GM15510 (cell line): ENCODE results near the gene FXYD2.

ENCODE experiments used
- POLR2A ChIP-seq: IDR thresholded peaks from 3 replicates; pipeline ENCODE4 v1.6.1; 2011; ENCODE audit warnings: borderline replicate concordance; ENCODE audit not compliant: insufficient read length; ENCODE audit errors: extremely low read depth

FXYD2 gene

GRCh38 chr11:117824571-117825537, at the start of gene FXYD2:
TSS of gene FXYD2 (minus strand) at chr11:117824744. CDS start at chr11:117824678, 66 bp downstream.
- no peak for TF ChIP-seq POLR2A

- TF ChIP-seq POLR2A = no peak
Measured at GRCh38 chr11:117873828-117874125, 49.2 kb upstream of the FXYD2 start.

- TF ChIP-seq POLR2A = no peak
Measured at GRCh38 chr11:117872975-117873827, 48.7 kb upstream of the FXYD2 start.

GRCh38 chr11:117872420-117872961, 47.9 kb upstream of the FXYD2 start:
- no peak for TF ChIP-seq POLR2A

- no peak for TF ChIP-seq POLR2A
Measured at GRCh38 chr11:117871784-117872183, 47.2 kb upstream of the FXYD2 start.

- TF ChIP-seq POLR2A = no peak
Measured at GRCh38 chr11:117871160-117871559, 46.6 kb upstream of the FXYD2 start.

- TF ChIP-seq POLR2A = no peak
Measured at GRCh38 chr11:117870103-117870952, 45.8 kb upstream of the FXYD2 start.

- no peak for TF ChIP-seq POLR2A
Measured at GRCh38 chr11:117869604-117870003, 45.1 kb upstream of the FXYD2 start.

GRCh38 chr11:117868815-117869561, 44.4 kb upstream of the FXYD2 start:
- no peak for TF ChIP-seq POLR2A

GRCh38 chr11:117868088-117868487, 43.5 kb upstream of the FXYD2 start:
- no peak for TF ChIP-seq POLR2A

- no peak for TF ChIP-seq POLR2A
Measured at GRCh38 chr11:117866526-117866925, 42.0 kb upstream of the FXYD2 start.

GRCh38 chr11:117863383-117863782, 38.8 kb upstream of the FXYD2 start:
- no peak for TF ChIP-seq POLR2A

GRCh38 chr11:117862753-117863152, 38.2 kb upstream of the FXYD2 start:
- no peak for TF ChIP-seq POLR2A

- no peak for TF ChIP-seq POLR2A
Measured at GRCh38 chr11:117862019-117862725, 37.6 kb upstream of the FXYD2 start.
